IMR-90 (cell line): ENCODE data around the gene DGKH.

ENCODE experiments used
- BHLHE40 ChIP-seq: fragments of 150-350 bp; IDR thresholded peaks from 2 replicates; pipeline ENCODE4 v1.6.1; 2016; ENCODE audit warnings: mild to moderate bottlenecking, low read depth, low read length
- CEBPB ChIP-seq: IDR thresholded peaks from 2 replicates; pipeline ENCODE4 v1.6.1; 2012; ENCODE audit warnings: low read depth, low read length, improper control_type of control experiment
- CHD1 ChIP-seq: IDR thresholded peaks from 2 replicates; pipeline ENCODE4 v1.6.1; 2012; ENCODE audit warnings: low read depth, low read length, improper control_type of control experiment
- CTCF ChIP-seq: conservative IDR thresholded peaks from 2 replicates; pipeline ENCODE4 v1.5.1; 2012; ENCODE audit warnings: mild to moderate bottlenecking, low read depth, low read length, improper control_type of control experiment
- ELK1 ChIP-seq: fragments of 150-350 bp; IDR thresholded peaks from 2 replicates; pipeline ENCODE4 v1.6.1; 2016; ENCODE audit warnings: low read depth, mild to moderate bottlenecking, low read length, moderate library complexity, borderline replicate concordance
- FOS ChIP-seq: fragments of 150-350 bp; IDR thresholded peaks from 2 replicates; pipeline ENCODE4 v1.6.1; 2016; ENCODE audit warnings: low read depth, low read length
- MAFK ChIP-seq: IDR thresholded peaks from 2 replicates; pipeline ENCODE4 v1.6.1; 2012; ENCODE audit warnings: low read depth, low read length, improper control_type of control experiment
- MXI1 ChIP-seq: IDR thresholded peaks from 2 replicates; pipeline ENCODE4 v1.6.1; 2012; ENCODE audit warnings: low read depth, mild to moderate bottlenecking, low read length, moderate library complexity, borderline replicate concordance
- NFE2L2 ChIP-seq: fragments of 150-350 bp; IDR thresholded peaks from 2 replicates; pipeline ENCODE4 v1.6.1; 2016; ENCODE audit warnings: low read depth, mild to moderate bottlenecking, low read length
- POLR2A ChIP-seq: IDR thresholded peaks from 2 replicates; pipeline ENCODE4 v1.6.1; 2012; ENCODE audit warnings: mild to moderate bottlenecking, low read depth, low read length
- RAD21 ChIP-seq: IDR thresholded peaks from 2 replicates; pipeline ENCODE4 v1.6.1; 2012; ENCODE audit warnings: low read length, improper control_type of control experiment
- RFX5 ChIP-seq: IDR thresholded peaks from 2 replicates; pipeline ENCODE4 v1.8.0; 2012; ENCODE audit warnings: low read depth, mild to moderate bottlenecking, low read length, moderate library complexity
- SMC3 ChIP-seq: fragments of 150-350 bp; IDR thresholded peaks from 2 replicates; pipeline ENCODE4 v1.6.1; 2016; ENCODE audit warnings: low read depth, mild to moderate bottlenecking, antibody characterized with exemption, low read length, moderate library complexity
- USF2 ChIP-seq: fragments of 150-350 bp; IDR thresholded peaks from 2 replicates; pipeline ENCODE4 v1.6.1; 2017; ENCODE audit warnings: mild to moderate bottlenecking, antibody characterized with exemption, low read length, low read depth

GRCh38 chr13:42149136-42149535 is 100.7 kb downstream of the DGKH start:
- TF ChIP-seq RFX5 (no peak), CTCF (no peak), SMC3 (no peak), POLR2A (no peak), CHD1 (no peak), MXI1 (no peak), USF2 (no peak), RAD21 (no peak), NFE2L2 (no peak), CEBPB (no peak), FOS (no peak), BHLHE40 (no peak), ELK1 (no peak), MAFK (no peak)
